ENCODE data around the gene KRTAP16-1.

DNA sequence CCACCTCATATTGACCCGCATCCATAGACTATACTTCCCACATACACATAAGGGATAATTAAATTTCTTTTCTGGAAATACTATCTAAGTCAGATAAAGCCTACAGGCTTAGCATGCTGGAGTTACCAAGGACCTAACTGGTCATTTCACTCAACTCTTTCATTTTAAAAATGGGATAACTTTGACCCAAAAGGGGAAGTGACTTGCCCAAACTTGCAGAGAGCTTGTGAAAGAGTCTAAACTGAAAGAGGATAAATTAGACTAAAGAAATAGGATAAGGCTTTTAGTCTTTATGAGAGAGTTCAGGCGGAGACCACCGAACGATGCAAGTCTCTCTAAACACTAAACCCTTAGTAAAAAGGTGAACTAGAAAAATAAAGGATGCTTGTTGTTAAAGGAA is 45.4 kb upstream of the KRTAP16-1 start:
- TF ChIP-seq, protein P1, sequence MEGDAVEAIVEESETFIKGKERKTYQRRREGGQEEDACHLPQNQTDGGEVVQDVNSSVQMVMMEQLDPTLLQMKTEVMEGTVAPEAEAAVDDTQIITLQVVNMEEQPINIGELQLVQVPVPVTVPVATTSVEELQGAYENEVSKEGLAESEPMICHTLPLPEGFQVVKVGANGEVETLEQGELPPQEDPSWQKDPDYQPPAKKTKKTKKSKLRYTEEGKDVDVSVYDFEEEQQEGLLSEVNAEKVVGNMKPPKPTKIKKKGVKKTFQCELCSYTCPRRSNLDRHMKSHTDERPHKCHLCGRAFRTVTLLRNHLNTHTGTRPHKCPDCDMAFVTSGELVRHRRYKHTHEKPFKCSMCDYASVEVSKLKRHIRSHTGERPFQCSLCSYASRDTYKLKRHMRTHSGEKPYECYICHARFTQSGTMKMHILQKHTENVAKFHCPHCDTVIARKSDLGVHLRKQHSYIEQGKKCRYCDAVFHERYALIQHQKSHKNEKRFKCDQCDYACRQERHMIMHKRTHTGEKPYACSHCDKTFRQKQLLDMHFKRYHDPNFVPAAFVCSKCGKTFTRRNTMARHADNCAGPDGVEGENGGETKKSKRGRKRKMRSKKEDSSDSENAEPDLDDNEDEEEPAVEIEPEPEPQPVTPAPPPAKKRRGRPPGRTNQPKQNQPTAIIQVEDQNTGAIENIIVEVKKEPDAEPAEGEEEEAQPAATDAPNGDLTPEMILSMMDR (conservative IDR thresholded peaks at IDR 0.05; ENCODE audit: low read depth, low read length) = no peak
- TF ChIP-seq RAD21 (IDR thresholded peaks at IDR 0.05; ENCODE audit: low read length) = no peak
- TF ChIP-seq, protein P2, sequence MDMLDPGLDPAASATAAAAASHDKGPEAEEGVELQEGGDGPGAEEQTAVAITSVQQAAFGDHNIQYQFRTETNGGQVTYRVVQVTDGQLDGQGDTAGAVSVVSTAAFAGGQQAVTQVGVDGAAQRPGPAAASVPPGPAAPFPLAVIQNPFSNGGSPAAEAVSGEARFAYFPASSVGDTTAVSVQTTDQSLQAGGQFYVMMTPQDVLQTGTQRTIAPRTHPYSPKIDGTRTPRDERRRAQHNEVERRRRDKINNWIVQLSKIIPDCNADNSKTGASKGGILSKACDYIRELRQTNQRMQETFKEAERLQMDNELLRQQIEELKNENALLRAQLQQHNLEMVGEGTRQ (IDR thresholded peaks at IDR 0.05; ENCODE audit: low read depth, low read length) = no peak
- TF ChIP-seq CEBPB (IDR thresholded peaks at IDR 0.05; ENCODE audit: low read depth, low read length) = no peak
- no peak for TF ChIP-seq SMC3 (IDR thresholded peaks at IDR 0.05; ENCODE audit: low read depth, low read length)
- TF ChIP-seq POLR2A (IDR thresholded peaks at IDR 0.05; ENCODE audit: low read depth, low read length) = no peak
- TF ChIP-seq BHLHE40 (IDR thresholded peaks at IDR 0.05; ENCODE audit: low read depth, low read length) = no peak
- TF ChIP-seq RFX5 (IDR thresholded peaks at IDR 0.05; ENCODE audit: low read depth, low read length) = no peak

Data from IMR-90 (cell line).